Neutrophil (primary cell): Measurements from ENCODE around the gene TNFRSF9.

Source experiments
- H3K27ac ChIP-seq: fragments of 200-600 bp; sonication (generic); 2 replicates; pipeline ENCODE4 v1.5.1; 2016; ENCODE audit warnings: mild to moderate bottlenecking, moderate library complexity
- H3K27me3 ChIP-seq: fragments of 200-600 bp; sonication (generic); 2 replicates; pipeline ENCODE4 v1.6.0; 2016; ENCODE audit warnings: mild to moderate bottlenecking
- H3K36me3 ChIP-seq: fragments of 200-600 bp; sonication (generic); 2 replicates; pipeline ENCODE4 v1.5.1; 2017
- H3K4me1 ChIP-seq, 2 experiments: fragments of 200-600 bp in 1 of 2; sonication (generic) in 1 of 2; 1 replicate in 1 of 2; 2 replicates in 1 of 2; pipeline versions ENCODE4 v1.5.1 to v1.6.1; 2013 to 2016; ENCODE audit warnings: low read depth in 1 of 2, low read length in 1 of 2, mild to moderate bottlenecking in 1 of 2, moderate library complexity in 1 of 2; ENCODE audit not compliant: control insufficient read depth in 1 of 2, insufficient read depth in 1 of 2
- H3K4me3 ChIP-seq, 2 experiments: fragments of 200-600 bp in 1 of 2; sonication (generic) in 1 of 2; 1 replicate in 1 of 2; 2 replicates in 1 of 2; pipeline ENCODE4 v1.5.1; 2013 to 2016; ENCODE audit warnings: low read depth in 1 of 2, low read length in 1 of 2, mild to moderate bottlenecking in 1 of 2, moderate library complexity in 1 of 2
- H3K9me3 ChIP-seq: fragments of 200-600 bp; sonication (generic); 2 replicates; pipeline ENCODE4 v1.5.1; 2016
- TF ChIP-seq, protein P1 (sequence below): fragments of 200-600 bp; sonication (generic); IDR thresholded peaks from 2 replicates; pipeline ENCODE4 v1.5.1; 2016; ENCODE audit warnings: antibody characterized with exemption

TNFRSF9 gene

DNA sequence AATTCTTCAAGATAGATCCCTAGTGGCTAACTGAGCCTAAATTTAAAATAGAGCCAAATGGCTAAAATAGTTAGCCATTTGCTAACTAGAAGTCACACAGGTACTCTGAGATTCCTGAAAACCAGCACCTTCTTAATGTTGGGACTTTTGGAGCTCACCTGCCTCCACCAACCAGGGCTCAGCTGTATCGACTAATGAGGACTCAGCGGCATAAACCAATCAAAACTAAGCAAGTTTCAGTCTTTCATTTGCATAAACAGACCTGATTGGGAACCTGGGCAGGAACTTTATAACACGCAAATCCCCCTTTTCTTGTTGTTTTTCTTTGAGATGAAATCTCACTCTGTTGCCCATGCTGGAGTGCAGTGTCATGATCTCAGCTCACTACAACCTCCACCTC, 28.5 kb downstream of the TNFRSF9 start:
- Histone ChIP-seq H3K9me3 (no peaks in the 10 kb centered on the region), H3K36me3 (no peaks in the 10 kb centered on the region), H3K27me3 (peaks cover 12% of the 10 kb centered on the region), H3K4me3 (peak overlapping the region in 1 of 2 experiments; percentile 44), H3K27ac (no peak overlapping the region), H3K4me1 (peaks cover 0 to 10% of the 10 kb centered on the region in 2 experiments)
- TF ChIP-seq, protein P1, sequence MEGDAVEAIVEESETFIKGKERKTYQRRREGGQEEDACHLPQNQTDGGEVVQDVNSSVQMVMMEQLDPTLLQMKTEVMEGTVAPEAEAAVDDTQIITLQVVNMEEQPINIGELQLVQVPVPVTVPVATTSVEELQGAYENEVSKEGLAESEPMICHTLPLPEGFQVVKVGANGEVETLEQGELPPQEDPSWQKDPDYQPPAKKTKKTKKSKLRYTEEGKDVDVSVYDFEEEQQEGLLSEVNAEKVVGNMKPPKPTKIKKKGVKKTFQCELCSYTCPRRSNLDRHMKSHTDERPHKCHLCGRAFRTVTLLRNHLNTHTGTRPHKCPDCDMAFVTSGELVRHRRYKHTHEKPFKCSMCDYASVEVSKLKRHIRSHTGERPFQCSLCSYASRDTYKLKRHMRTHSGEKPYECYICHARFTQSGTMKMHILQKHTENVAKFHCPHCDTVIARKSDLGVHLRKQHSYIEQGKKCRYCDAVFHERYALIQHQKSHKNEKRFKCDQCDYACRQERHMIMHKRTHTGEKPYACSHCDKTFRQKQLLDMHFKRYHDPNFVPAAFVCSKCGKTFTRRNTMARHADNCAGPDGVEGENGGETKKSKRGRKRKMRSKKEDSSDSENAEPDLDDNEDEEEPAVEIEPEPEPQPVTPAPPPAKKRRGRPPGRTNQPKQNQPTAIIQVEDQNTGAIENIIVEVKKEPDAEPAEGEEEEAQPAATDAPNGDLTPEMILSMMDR: no peak

DNA sequence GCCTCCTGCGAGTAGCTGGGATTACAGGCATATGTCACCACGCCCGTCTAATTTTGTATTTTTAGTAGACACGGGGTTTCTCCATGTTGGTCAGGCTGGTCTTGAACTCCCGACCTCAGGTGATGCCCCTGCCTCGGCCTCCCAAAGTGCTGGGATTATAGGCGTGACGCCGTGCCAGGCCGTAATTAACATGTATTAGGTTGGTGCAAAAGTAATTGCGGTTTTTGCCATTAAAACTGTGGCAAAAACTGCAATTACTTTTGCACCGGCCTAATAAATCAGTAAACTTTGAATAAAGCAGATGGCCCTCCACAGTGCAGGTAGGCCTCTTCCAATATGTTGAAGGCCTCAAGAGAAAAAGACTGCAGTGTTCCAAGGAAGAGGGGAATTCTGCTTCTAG, 35.4 kb downstream of the TNFRSF9 start:
- Histone ChIP-seq H3K4me1 (peaks cover 6 to 9% of the 10 kb centered on the region in 2 experiments), H3K27me3 (no peaks in the 10 kb centered on the region), H3K27ac (no peak overlapping the region), H3K9me3 (no peaks in the 10 kb centered on the region), H3K36me3 (no peaks in the 10 kb centered on the region), H3K4me3 (no peak overlapping the region)
- TF ChIP-seq, protein P1: no peak

DNA sequence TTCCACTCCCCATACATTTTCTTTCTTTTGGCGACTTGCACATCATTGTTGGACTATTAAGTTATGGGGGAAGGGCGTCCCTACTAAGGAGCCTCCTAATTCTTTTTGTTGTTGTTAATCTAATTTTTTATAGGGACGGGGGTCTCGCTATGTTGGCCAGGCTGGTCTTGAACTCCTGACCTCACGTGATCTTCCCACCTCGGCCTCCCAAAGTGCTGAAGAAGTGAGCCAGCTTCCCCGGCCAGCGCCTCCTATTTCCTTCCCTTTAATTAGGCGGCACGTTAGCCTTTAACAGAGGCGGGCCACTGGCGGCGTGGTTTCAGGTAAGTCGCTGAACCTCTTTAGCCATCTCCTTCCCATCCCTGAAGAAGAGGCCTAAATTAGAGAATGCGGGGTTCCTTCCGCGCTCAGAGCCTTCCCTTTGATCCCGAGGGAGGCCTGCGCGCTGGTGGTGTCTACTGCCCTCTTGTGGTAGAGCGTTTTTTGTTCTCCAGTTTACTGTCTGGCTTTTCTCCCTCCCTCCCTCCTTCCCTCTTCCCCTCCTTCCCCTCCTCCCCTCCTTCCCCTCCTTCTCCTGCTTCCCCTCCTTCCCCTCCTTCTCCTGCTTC, 38.1 kb downstream of the TNFRSF9 start:
- Histone ChIP-seq H3K27me3 (no peaks in the 10 kb centered on the region), H3K36me3 (no peaks in the 10 kb centered on the region), H3K27ac (no peak overlapping the region), H3K4me3 (peak overlapping the region; percentile 35 to 58), H3K4me1 (peaks cover 9 to 11% of the 10 kb centered on the region in 2 experiments), H3K9me3 (no peaks in the 10 kb centered on the region)
- TF ChIP-seq, protein P1: peak; percentile 57

DNA sequence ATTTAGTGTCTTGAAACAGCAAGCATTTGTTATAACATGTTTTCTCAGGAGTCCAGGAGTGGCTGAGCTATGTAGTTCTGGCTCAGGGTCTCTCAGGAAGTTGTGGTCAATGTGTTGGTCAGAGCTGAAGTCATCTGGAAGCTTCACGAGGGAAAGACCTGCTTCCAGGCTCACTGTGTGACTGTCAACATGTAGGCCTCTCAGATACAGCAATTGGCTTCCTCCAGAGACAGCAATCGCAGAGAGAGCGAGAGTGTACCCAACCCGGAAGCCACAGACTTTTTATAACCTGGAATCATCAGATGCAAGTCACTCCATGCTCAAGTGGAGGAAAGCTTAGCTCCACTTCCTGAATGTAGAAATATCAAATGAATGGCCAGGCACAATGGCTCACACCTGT, 40.9 kb downstream of the TNFRSF9 start:
- H3K9me3 ChIP-seq: no peaks in the 10 kb centered on the region
- H3K4me3 ChIP-seq: no peak overlapping the region
- TF ChIP-seq, protein P1: no peak
- no peaks in the 10 kb centered on the region for H3K27me3 ChIP-seq
- no peaks in the 10 kb centered on the region for H3K36me3 ChIP-seq
- peaks cover 9 to 11% of the 10 kb centered on the region in 2 experiments for H3K4me1 ChIP-seq
- H3K27ac ChIP-seq: no peak overlapping the region

DNA sequence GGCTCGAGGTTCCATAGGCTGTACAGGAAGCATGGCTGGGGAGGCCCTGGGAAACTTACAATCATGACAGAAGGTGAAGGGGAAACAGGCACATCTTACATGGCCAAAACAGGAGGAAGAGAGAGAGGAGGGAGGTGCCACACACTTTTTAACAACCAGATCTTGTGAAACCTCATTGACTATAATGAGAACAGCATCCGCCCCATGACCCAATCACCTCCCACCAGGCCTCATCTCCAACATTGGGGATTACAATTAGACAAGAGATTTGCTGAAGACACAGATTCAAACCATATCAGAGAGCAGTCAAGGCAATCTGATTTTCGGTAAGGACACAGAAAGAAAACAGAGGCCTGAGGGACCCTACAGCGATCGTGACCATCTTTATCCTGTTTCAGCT, 41.7 kb downstream of the TNFRSF9 start:
- Histone ChIP-seq H3K9me3 (no peaks in the 10 kb centered on the region), H3K27me3 (no peaks in the 10 kb centered on the region), H3K4me1 (peaks cover 9 to 11% of the 10 kb centered on the region in 2 experiments), H3K36me3 (no peaks in the 10 kb centered on the region), H3K27ac (no peak overlapping the region), H3K4me3 (no peak overlapping the region)
- TF ChIP-seq, protein P1: no peak
